Measurements from ENCODE around the gene ADAMTS9. TPM values are rescaled to one million over a fixed set of nuclear protein-coding genes. Genes with fewer than 3 reads are reported as not detected.

Gene ADAMTS9
- total and polyA plus RNA-seq, 10 of the 15 experiments (the other 5 are each of a cell fraction or from before 2014, with no cell fraction given): 0.08 TPM; not detected in 9

DNA sequence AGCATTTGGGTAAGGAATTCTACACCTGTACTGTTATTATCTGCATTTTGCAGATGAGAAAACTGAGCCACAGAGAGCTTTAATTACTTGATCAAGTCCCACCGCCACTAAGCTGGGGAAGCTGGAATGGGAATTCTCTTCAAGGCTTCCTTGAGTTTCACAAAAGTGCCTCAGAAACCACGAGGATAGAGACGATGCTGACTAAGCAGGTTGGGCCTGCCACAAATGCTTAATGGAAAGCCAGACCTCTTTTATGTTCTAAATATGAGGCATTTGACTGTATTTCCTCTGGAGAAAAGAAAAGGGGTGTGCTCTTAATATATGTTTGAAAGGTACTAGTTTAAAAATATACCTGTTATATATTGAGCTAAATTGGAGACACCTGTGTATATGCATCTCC, 34.7 kb downstream of the ADAMTS9 start:
- Histone ChIP-seq H3K27ac (ENCODE audit: control insufficient read depth, insufficient read depth) (no peak overlapping the region), H3K9me3 (replicated peaks; ENCODE audit: control insufficient read depth, insufficient read depth, low read length) (no peaks in the 10 kb centered on the region), H2AFZ (ENCODE audit: control insufficient read depth, low read depth, low read length) (no peak overlapping the region), H3K79me2 (ENCODE audit: control insufficient read depth, insufficient read depth, low read length) (no peaks in the 10 kb centered on the region), H4K20me1 (ENCODE audit: control insufficient read depth, insufficient read depth) (no peaks in the 10 kb centered on the region), H3K4me1 (ENCODE audit: control insufficient read depth, insufficient read depth, low read length) (no peaks in the 10 kb centered on the region), H3K36me3 (ENCODE audit: control insufficient read depth in 2 of 2, insufficient read depth in 2 of 2, low read length in 1 of 2) (no peaks in the 10 kb centered on the region), H3K4me3 (no peak overlapping the region), H3K4me2 (ENCODE audit: control insufficient read depth, insufficient read depth) (no peak overlapping the region), H3K27me3 (replicated peaks in 1 of 2; ENCODE audit: control insufficient read depth in 2 of 2, insufficient read depth in 2 of 2, low read length in 1 of 2) (no peaks in the 10 kb centered on the region), H3K9ac (ENCODE audit: control insufficient read depth, insufficient read depth, low read length) (no peak overlapping the region)
- ChIA-PET RAD21 (ENCODE audit: unreplicated experiment) (no interaction called here), SMC1A (ENCODE audit: uncharacterized antibody, unreplicated experiment) (interaction anchor here (1.8 kb wide), 1 partner anchor 12 kb away, joined by 3 read pairs; no protein-coding TSS in a partner anchor), CTCF (no interaction called here), POLR2A (no interaction called here)
- TF ChIP-seq TAF1 (IDR thresholded peaks at IDR 0.05; ENCODE audit: borderline replicate concordance, low read depth, low read length) (no peak), KAT2A (conservative IDR thresholded peaks at IDR 0.05; ENCODE audit: control insufficient read depth, low read depth, low read length) (no peak), BHLHE40 (IDR thresholded peaks at IDR 0.05; ENCODE audit: borderline replicate concordance in 1 of 2, low read depth in 2 of 2, low read length in 1 of 2) (no peak), BRCA1 (IDR thresholded peaks at IDR 0.05; ENCODE audit: low read depth, low read length) (no peak), FOS (IDR thresholded peaks at IDR 0.05; ENCODE audit: borderline replicate concordance, extremely low read depth, insufficient read length) (no peak), RAD51 (IDR thresholded peaks at IDR 0.05) (no peak), SIN3A (IDR thresholded peaks at IDR 0.05; ENCODE audit: low read depth, low read length) (no peak), TARDBP (IDR thresholded peaks at IDR 0.05; ENCODE audit: borderline replicate concordance) (no peak)
- TF ChIP-seq, protein P1, sequence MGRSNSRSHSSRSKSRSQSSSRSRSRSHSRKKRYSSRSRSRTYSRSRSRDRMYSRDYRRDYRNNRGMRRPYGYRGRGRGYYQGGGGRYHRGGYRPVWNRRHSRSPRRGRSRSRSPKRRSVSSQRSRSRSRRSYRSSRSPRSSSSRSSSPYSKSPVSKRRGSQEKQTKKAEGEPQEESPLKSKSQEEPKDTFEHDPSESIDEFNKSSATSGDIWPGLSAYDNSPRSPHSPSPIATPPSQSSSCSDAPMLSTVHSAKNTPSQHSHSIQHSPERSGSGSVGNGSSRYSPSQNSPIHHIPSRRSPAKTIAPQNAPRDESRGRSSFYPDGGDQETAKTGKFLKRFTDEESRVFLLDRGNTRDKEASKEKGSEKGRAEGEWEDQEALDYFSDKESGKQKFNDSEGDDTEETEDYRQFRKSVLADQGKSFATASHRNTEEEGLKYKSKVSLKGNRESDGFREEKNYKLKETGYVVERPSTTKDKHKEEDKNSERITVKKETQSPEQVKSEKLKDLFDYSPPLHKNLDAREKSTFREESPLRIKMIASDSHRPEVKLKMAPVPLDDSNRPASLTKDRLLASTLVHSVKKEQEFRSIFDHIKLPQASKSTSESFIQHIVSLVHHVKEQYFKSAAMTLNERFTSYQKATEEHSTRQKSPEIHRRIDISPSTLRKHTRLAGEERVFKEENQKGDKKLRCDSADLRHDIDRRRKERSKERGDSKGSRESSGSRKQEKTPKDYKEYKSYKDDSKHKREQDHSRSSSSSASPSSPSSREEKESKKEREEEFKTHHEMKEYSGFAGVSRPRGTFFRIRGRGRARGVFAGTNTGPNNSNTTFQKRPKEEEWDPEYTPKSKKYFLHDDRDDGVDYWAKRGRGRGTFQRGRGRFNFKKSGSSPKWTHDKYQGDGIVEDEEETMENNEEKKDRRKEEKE (IDR thresholded peaks at IDR 0.05): no peak
- DNase-seq (ENCODE audit: low read depth, low spot score): no peak
- in situ Hi-C loops (cut with MboI): no loop called here
- no peak for FAIRE-seq
- 0% methylated on average over 3 of the region's 3 CpGs for WGBS (ENCODE audit: insufficient coverage, insufficient replicate concordance, low lambda C conversion rate, missing lambda C conversion rate)
- no TSS peak for BruUV-seq (replicated peaks)
- no peak for ATAC-seq
- intact Hi-C loops (cut with micrococcal nuclease; ENCODE audit: unreplicated experiment): no loop called here
